H1 (cell line): ENCODE results near the gene DIP2C. TPM values are rescaled to one million over a fixed set of nuclear protein-coding genes. Genes with fewer than 3 reads are reported as not detected.

Experiments
- CTCF ChIA-PET: fragments of 300-600 bp; sonication (Branson Sonifier 250); formaldehyde crosslinking; loops from one replicate; lab custom pipeline; 2021; ENCODE audit not compliant: partially characterized antibody; lab: Charles Lee
- POLR2A ChIA-PET: fragments of 300-600 bp; sonication (Branson Sonifier 250); formaldehyde crosslinking; loops from one replicate; lab custom pipeline; 2021; ENCODE audit warnings: inconsistent platforms; ENCODE audit not compliant: partially characterized antibody; lab: Charles Lee
- DNase-seq, 2 experiments: peaks; one replicate each; pipeline versions ENCODE4 v3.0.0 to v3.0.0-alpha.2; 2010 to 2022; ENCODE audit warnings: low spot score in 2 of 2, low read depth in 1 of 2, mixed read lengths in 1 of 2
- FAIRE-seq: peaks from 2 replicates; lab custom pipeline; 2011; peaks lifted over from hg19 to GRCh38; lab: Jason Lieb, UNC
- H2AFZ ChIP-seq: 2 replicates; pipeline ENCODE4 v1.8.1; 2012; ENCODE audit warnings: low read length, inconsistent platforms
- H2AK5ac ChIP-seq: 2 replicates; pipeline ENCODE4 v1.6.1; 2013; ENCODE audit warnings: low read depth, low read length
- H2BK120ac ChIP-seq: replicated peaks from 2 replicates; pipeline ENCODE3; 2013; ENCODE audit warnings: low read depth, low read length, inconsistent platforms
- H2BK12ac ChIP-seq: 2 replicates; pipeline ENCODE4 v1.6.1; 2013; ENCODE audit warnings: low read depth, low read length
- H2BK15ac ChIP-seq: 2 replicates; pipeline ENCODE4 v1.6.1; 2013; ENCODE audit warnings: low read length
- H2BK20ac ChIP-seq: 2 replicates; pipeline ENCODE4 v1.6.1; 2013; ENCODE audit warnings: low read length
- H2BK5ac ChIP-seq: 2 replicates; pipeline ENCODE4 v1.6.1; 2013; ENCODE audit warnings: low read depth, low read length
- H3K14ac ChIP-seq: 2 replicates; pipeline ENCODE4 v1.6.1; 2013; ENCODE audit warnings: inconsistent platforms; ENCODE audit not compliant: insufficient read length
- H3K18ac ChIP-seq: 2 replicates; pipeline ENCODE4 v1.6.1; 2013; ENCODE audit warnings: low read length; ENCODE audit errors: extremely low read depth
- H3K23ac ChIP-seq: 2 replicates; pipeline ENCODE4 v1.6.1; 2013; ENCODE audit warnings: inconsistent platforms; ENCODE audit not compliant: insufficient read length
- H3K23me2 ChIP-seq: 2 replicates; pipeline ENCODE4 v1.6.1; 2013; ENCODE audit warnings: low read depth, low read length
- H3K27ac ChIP-seq: 2 replicates; pipeline ENCODE4 v1.6.1; 2011; ENCODE audit warnings: low read depth, low read length, inconsistent platforms
- H3K27me3 ChIP-seq, 4 experiments: replicated peaks in 1 of 4; 1 replicate in 1 of 4; 2 replicates in 3 of 4; pipeline versions ENCODE4 v1.6.1 to v1.8.1; 2011 to 2013; ENCODE audit warnings: low read length in 3 of 4, mild to moderate bottlenecking in 3 of 4, inconsistent platforms in 2 of 4, mixed read lengths in 2 of 4, moderate library complexity in 1 of 4; ENCODE audit not compliant: control insufficient read depth in 3 of 4, insufficient read depth in 3 of 4; ENCODE audit errors: extremely low read depth in 1 of 4
- H3K36me3 ChIP-seq, 4 experiments: 2 replicates each; pipeline versions ENCODE4 v1.6.1 to v1.8.1; 2011 to 2013; ENCODE audit warnings: mild to moderate bottlenecking in 4 of 4, low read length in 3 of 4, moderate library complexity in 2 of 4, control low read depth in 1 of 4, inconsistent platforms in 1 of 4; ENCODE audit not compliant: insufficient read depth in 4 of 4, control insufficient read depth in 2 of 4
- H3K4ac ChIP-seq: replicated peaks from 2 replicates; pipeline ENCODE3; 2013; ENCODE audit warnings: low read length, low read depth, mixed read lengths, inconsistent platforms; ENCODE audit not compliant: insufficient read length
- H3K4me1 ChIP-seq, 4 experiments: replicated peaks in 1 of 4; 1 replicate in 1 of 4; 2 replicates in 3 of 4; pipeline versions ENCODE4 v1.6.1 to v1.8.1; 2011 to 2013; ENCODE audit warnings: low read length in 3 of 4, inconsistent platforms in 2 of 4, mixed read lengths in 1 of 4; ENCODE audit not compliant: insufficient read depth in 4 of 4, control insufficient read depth in 3 of 4
- H3K4me2 ChIP-seq, 2 experiments: 2 replicates each; pipeline versions ENCODE4 v1.6.1 to v1.8.1; 2011 to 2013; ENCODE audit warnings: low read depth in 2 of 2, low read length in 2 of 2, control low read depth in 1 of 2, inconsistent platforms in 1 of 2, mild to moderate bottlenecking in 1 of 2; ENCODE audit not compliant: insufficient read depth in 1 of 2
- H3K4me3 ChIP-seq, 4 experiments: fragments of 200-600, 300-600 bp in 1 of 4; sonication (generic), shearing (Covaris generic), sonication (Bioruptor Twin) in 1 of 4; 2 replicates each; pipeline versions ENCODE4 v1.5.1 to v1.8.1; 2011 to 2016; ENCODE audit warnings: low read length in 4 of 4, low read depth in 3 of 4, control low read depth in 2 of 4, inconsistent platforms in 2 of 4, mild to moderate bottlenecking in 2 of 4, mixed read lengths in 1 of 4, moderate library complexity in 1 of 4; ENCODE audit not compliant: insufficient read depth in 2 of 4; ENCODE audit errors: extremely low read depth in 1 of 4
- H3K56ac ChIP-seq: replicated peaks from 2 replicates; pipeline ENCODE3; 2013; ENCODE audit warnings: low read depth, mild to moderate bottlenecking, mixed read lengths, low read length, inconsistent platforms; ENCODE audit not compliant: insufficient read length
- H3K79me1 ChIP-seq: 2 replicates; pipeline ENCODE4 v1.6.1; 2013; ENCODE audit warnings: low read depth, low read length, control low read depth
- H3K79me2 ChIP-seq, 2 experiments: 2 replicates each; pipeline versions ENCODE4 v1.6.1 to v1.8.1; 2012 to 2013; ENCODE audit warnings: low read length in 2 of 2, mild to moderate bottlenecking in 2 of 2, inconsistent platforms in 1 of 2; ENCODE audit not compliant: insufficient read depth in 2 of 2, control insufficient read depth in 1 of 2
- H3K9ac ChIP-seq, 4 experiments: replicated peaks in 1 of 4; 1 replicate in 1 of 4; 2 replicates in 3 of 4; pipeline versions ENCODE4 v1.6.1 to v1.8.1; 2011 to 2013; ENCODE audit warnings: low read depth in 3 of 4, low read length in 3 of 4, control low read depth in 2 of 4, mild to moderate bottlenecking in 2 of 4, moderate library complexity in 2 of 4, inconsistent platforms in 1 of 4; ENCODE audit errors: extremely low read depth in 1 of 4
- H3K9me3 ChIP-seq, 2 experiments: 2 replicates each; pipeline versions ENCODE4 v1.6.1 to v1.8.1; 2012 to 2013; ENCODE audit warnings: mild to moderate bottlenecking in 2 of 2, moderate library complexity in 2 of 2, control low read depth in 1 of 2, inconsistent platforms in 1 of 2, low read depth in 1 of 2, low read length in 1 of 2, mixed read lengths in 1 of 2; ENCODE audit not compliant: insufficient read depth in 2 of 2
- H4K20me1 ChIP-seq, 2 experiments: replicated peaks in 1 of 2; 2 replicates each; pipeline versions ENCODE3 to v1.8.1; 2011 to 2013; ENCODE audit warnings: inconsistent platforms in 2 of 2, low read length in 2 of 2, mild to moderate bottlenecking in 1 of 2; ENCODE audit not compliant: insufficient read depth in 2 of 2, control insufficient read depth in 1 of 2
- H4K5ac ChIP-seq: 2 replicates; pipeline ENCODE4 v1.6.1; 2013; ENCODE audit warnings: low read length, low read depth, mixed read lengths, inconsistent platforms; ENCODE audit not compliant: insufficient read length
- H4K8ac ChIP-seq: 2 replicates; pipeline ENCODE4 v1.8.0; 2013; ENCODE audit warnings: mild to moderate bottlenecking, moderate library complexity, low read length, inconsistent platforms; ENCODE audit not compliant: insufficient read depth; ENCODE audit errors: extremely low read depth
- H4K91ac ChIP-seq: replicated peaks from 2 replicates; pipeline ENCODE3; 2013; ENCODE audit warnings: low read length, mixed read lengths, inconsistent platforms; ENCODE audit not compliant: insufficient read length
- ATF2 ChIP-seq: IDR thresholded peaks from 2 replicates; pipeline ENCODE4 v1.6.1; 2012; ENCODE audit warnings: low read length, inconsistent platforms
- ATF3 ChIP-seq: IDR thresholded peaks from 2 replicates; pipeline ENCODE4 v1.6.1; 2011; ENCODE audit warnings: low read depth, mild to moderate bottlenecking, low read length; ENCODE audit not compliant: insufficient read depth
- BRCA1 ChIP-seq: IDR thresholded peaks from 2 replicates; pipeline ENCODE4 v1.6.1; 2012; ENCODE audit warnings: low read depth, low read length, improper control_type of control experiment
- EP300 ChIP-seq, 2 experiments: IDR thresholded peaks; 1 replicate in 1 of 2; 2 replicates in 1 of 2; pipeline ENCODE4 v1.6.1; 2011 to 2012; ENCODE audit warnings: low read depth in 2 of 2, low read length in 2 of 2, mild to moderate bottlenecking in 2 of 2, borderline replicate concordance in 1 of 2, inconsistent platforms in 1 of 2, moderate library complexity in 1 of 2
- HDAC2 ChIP-seq, 2 experiments: fragments of 300-600 bp in 1 of 2; sonication (generic) in 1 of 2; IDR thresholded peaks; 2 replicates each; pipeline ENCODE4 v1.6.1; 2011 to 2012; ENCODE audit warnings: low read depth in 2 of 2, low read length in 2 of 2, mild to moderate bottlenecking in 2 of 2, moderate library complexity in 2 of 2, borderline replicate concordance in 1 of 2, inconsistent platforms in 1 of 2
- NANOG ChIP-seq: IDR thresholded peaks from 2 replicates; pipeline ENCODE4 v1.6.1; 2011; ENCODE audit warnings: low read length, low read depth, mild to moderate bottlenecking, inconsistent platforms; ENCODE audit not compliant: insufficient read depth, poor library complexity, severe bottlenecking
- RXRA ChIP-seq: IDR thresholded peaks from 2 replicates; pipeline ENCODE4 v1.6.1; 2011; ENCODE audit warnings: low read depth, mild to moderate bottlenecking, low read length, moderate library complexity; ENCODE audit not compliant: insufficient read depth
- SUZ12 ChIP-seq: fragments of 200-600 bp; sonication (generic); IDR thresholded peaks from 2 replicates; pipeline ENCODE4 v1.6.1; 2012; ENCODE audit warnings: mild to moderate bottlenecking, inconsistent platforms, low read length, moderate library complexity, mixed read lengths
- WGBS, 2 experiments: shearing (Covaris generic) in 1 of 2; methylation state at CpG; one replicate each; pipeline versions ENCODE4 v1.1.6 to v1.1.7; 2013 to 2015; ENCODE audit warnings: low lambda C conversion rate in 2 of 2, mixed read lengths in 2 of 2, inconsistent platforms in 1 of 2, low coverage in 1 of 2, missing lambda C conversion rate in 1 of 2; ENCODE audit not compliant: insufficient replicate concordance in 2 of 2, insufficient coverage in 1 of 2, insufficient read length in 1 of 2; ENCODE audit errors: extremely low coverage in 1 of 2, missing lambda C conversion rate in 1 of 2; 5-methylcytosine and 5-hydroxymethylcytosine counted together
- polyA plus RNA-seq, 7 experiments: library from polyadenylated mRNA; depleted of rRNA in 3 of 7; stranded (reverse) in 5 of 7; unstranded in 2 of 7; fragments of >200 nt in 5 of 7; fragments of 200-250 nt in 2 of 7; gene quantifications; 1 replicate in 5 of 7; 2 replicates in 1 of 7; 4 replicates in 1 of 7; pipeline versions ENCODE4 v1.2.1 to v1.2.3, GENCODE V29; 2011 to 2013; ENCODE audit warnings: missing spikeins in 2 of 7, mixed read lengths in 2 of 7
- total RNA-seq: library from RNA; stranded (reverse); fragmentation: NEBNext Ultra II Directional; extraction: Animal tissue kit (Norgen Biotek cat#: 25700); gene quantifications from 2 replicates; pipeline ENCODE4 v1.2.1, GENCODE V29; 2021

Gene DIP2C
- total and polyA plus RNA-seq, 2 of the 8 experiments (the other 6 are each of a cell fraction or from before 2014, with no cell fraction given): 3.8 to 9.3 TPM

DNA sequence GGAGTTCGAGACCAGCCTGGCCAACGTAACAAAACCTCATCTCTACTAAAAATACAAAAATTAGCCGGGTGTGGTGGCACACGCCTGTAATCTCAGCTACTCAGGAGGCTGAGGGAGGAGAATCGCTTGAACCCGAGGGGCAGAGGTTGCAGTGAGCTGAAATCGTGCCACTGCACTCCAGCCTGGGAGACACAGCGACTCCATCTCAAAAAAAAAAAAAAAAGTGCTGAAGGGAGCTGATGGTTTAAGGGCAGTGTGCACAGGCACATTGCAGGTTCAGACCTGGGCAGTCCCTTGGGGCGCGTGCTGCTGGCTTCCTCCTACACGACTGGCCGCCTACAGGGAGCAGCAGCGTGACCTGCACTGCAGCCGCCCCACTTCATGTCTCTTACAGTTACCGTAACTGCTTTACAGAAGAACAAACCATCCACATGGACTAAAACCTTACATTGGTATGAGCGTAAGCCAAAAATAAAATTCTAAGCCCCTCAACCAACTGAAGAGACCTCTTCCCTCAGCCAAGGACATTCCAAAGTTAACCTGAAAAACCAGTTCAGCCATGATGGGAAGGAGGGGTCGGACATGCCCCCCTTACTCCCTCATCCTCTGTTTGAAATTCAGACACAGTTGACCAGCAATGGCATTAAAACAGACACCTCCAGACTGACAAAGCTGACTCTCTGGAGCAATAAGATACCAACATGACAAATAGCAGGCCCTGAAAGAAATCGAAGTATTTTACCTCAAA, 292.0 kb downstream of the DIP2C start:
- Histone ChIP-seq H3K4me1 (peaks cover 0 to 11% (median 6%) of the 10 kb centered on the region in 4 experiments; a peak in 6 of 7 replicates), H3K4ac (no peak overlapping the region), H3K36me3 (no peaks in the 10 kb centered on the region), H3K27me3 (no peaks in the 10 kb centered on the region), H4K20me1 (peaks cover 0 to 6% of the 10 kb centered on the region in 2 experiments), H3K4me3 (no peak overlapping the region), H2BK15ac (no peak overlapping the region), H3K56ac (no peak overlapping the region), H3K9me3 (no peaks in the 10 kb centered on the region), H3K14ac (no peak overlapping the region), H3K23ac (no peak overlapping the region), H4K8ac (no peak overlapping the region), H4K91ac (no peak overlapping the region), H2BK12ac (no peak overlapping the region), H2BK20ac (no peak overlapping the region), H3K9ac (no peak overlapping the region), H3K79me1 (no peaks in the 10 kb centered on the region), H3K27ac (no peak overlapping the region), H3K4me2 (no peak overlapping the region), H3K18ac (no peak overlapping the region), H3K23me2 (no peaks in the 10 kb centered on the region), H2AFZ (no peak overlapping the region), H3K79me2 (no peaks in the 10 kb centered on the region), H2BK120ac (no peak overlapping the region), H2BK5ac (no peak overlapping the region), H4K5ac (no peak overlapping the region), H2AK5ac (no peak overlapping the region)
- DNase-seq (no peak), FAIRE-seq (no peak)
- 91% methylated on average over 17 of the region's 18 CpGs; no CpG with 5 or more reads in 1 of the 2 experiments for WGBS, 2 experiments
- ChIA-PET CTCF (interaction anchor here (0.6 to 2.7 kb wide), 8 partner anchors 10 to 129 kb away, joined by 3 to 11 read pairs (median 5); no protein-coding TSS in a partner anchor), POLR2A (interaction anchor here (0.9 kb wide), 1 partner anchor 11 kb away, joined by 3 read pairs; no protein-coding TSS in a partner anchor)
- no peak for TF ChIP-seq HDAC2 (IDR thresholded peaks at IDR 0.05; ENCODE audit: borderline replicate concordance in 1 of 2, low read depth in 2 of 2, low read length in 2 of 2)
- no peak for TF ChIP-seq ATF2
- no peak for TF ChIP-seq BRCA1
- TF ChIP-seq SUZ12: no peak
- no peak for TF ChIP-seq ATF3
- TF ChIP-seq EP300 (IDR thresholded peaks at IDR 0.05; ENCODE audit: borderline replicate concordance in 1 of 2, low read depth in 2 of 2, low read length in 2 of 2): no peak
- no peak for TF ChIP-seq NANOG
- no peak for TF ChIP-seq RXRA
